Heart right ventricle (tissue), 16 donors: Measurements from ENCODE around the gene NEK7. TPM values are rescaled to one million over a fixed set of nuclear protein-coding genes. Genes with fewer than 3 reads are reported as not detected.

ENCODE experiments used
- ATAC-seq, 8 donors: fragments of 200-7000 bp; cut with Tn5 transposase; one replicate each; pipeline ENCODE4 v1.9.1; 2020; ENCODE audit warnings: mild to moderate bottlenecking in 8 of 8, moderate library complexity in 8 of 8, moderate number of reproducible peaks in 1 of 8
- DNase-seq, 2 donors: peaks; one replicate each; pipeline ENCODE4 v3.0.0-alpha.2; 2020
- H3K27ac ChIP-seq, 10 donors: fragments of 200-600 bp; sonication (generic) in 2 of 10; one replicate each; pipeline versions ENCODE4 v1.5.0 to v1.8.0; 2020 to 2022; ENCODE audit warnings: mild to moderate bottlenecking in 3 of 10
- H3K27me3 ChIP-seq, 7 donors: fragments of 200-600 bp; one replicate each; pipeline ENCODE4 v1.8.0; 2021 to 2022; ENCODE audit warnings: mild to moderate bottlenecking in 2 of 7
- H3K36me3 ChIP-seq, 9 donors: fragments of 200-600 bp; sonication (generic) in 1 of 9; one replicate each; pipeline versions ENCODE4 v1.5.0 to v1.8.0; 2020 to 2022; ENCODE audit warnings: mild to moderate bottlenecking in 2 of 9
- H3K4me1 ChIP-seq, 9 donors: fragments of 200-600 bp; sonication (generic) in 1 of 9; one replicate each; pipeline versions ENCODE4 v1.5.0 to v1.8.0; 2020 to 2022; ENCODE audit warnings: mild to moderate bottlenecking in 4 of 9
- H3K4me3 ChIP-seq, 10 donors: fragments of 200-600 bp; sonication (generic) in 2 of 10; one replicate each; pipeline versions ENCODE4 v1.5.0 to v1.8.0; 2020 to 2022; ENCODE audit warnings: mild to moderate bottlenecking in 7 of 10, moderate library complexity in 2 of 10
- H3K9me3 ChIP-seq, 11 donors: fragments of 200-600 bp in 10 of 11; sonication (generic) in 2 of 11; one replicate each; pipeline versions ENCODE4 v1.5.0 to v1.8.0; 2013 to 2022; ENCODE audit warnings: mild to moderate bottlenecking in 2 of 11, control low read depth in 1 of 11, moderate library complexity in 1 of 11
- WGBS, 2 donors: extraction: QIAGEN DNeasy Blood & Tissue Kit; methylation state at CpG; one replicate each; pipeline ENCODE4 v1.1.7; 2013; ENCODE audit warnings: inconsistent platforms in 1 of 2; 5-methylcytosine and 5-hydroxymethylcytosine counted together
- intact Hi-C, 10 donors: fragments of 100-400 bp; cut with DNase I; formaldehyde crosslinking; loops; one replicate each; pipeline versions ENCODE4 v1.11.1 to v1.14.2; 2022
- polyA plus RNA-seq, 2 donors: library from polyadenylated mRNA; stranded (reverse); fragments of 200-250 nt; gene quantifications; one replicate each; pipeline ENCODE4 v1.2.3, GENCODE V29; 2013
- total RNA-seq, 10 donors: library from RNA; stranded (reverse); fragmentation: NEBNext Ultra II Directional in 3 of 10; extraction: Animal tissue kit (Norgen Biotek cat#: 25700) in 3 of 10; gene quantifications; one replicate each; pipeline versions ENCODE4 v1.2.1 to v1.2.4, GENCODE V29; 2021 to 2023
- TF ChIP-seq, protein P1 (sequence below), 9 donors: fragments of 200-600 bp; sonication (generic) in 2 of 9; IDR thresholded peaks; one replicate each; pipeline versions ENCODE4 v1.5.0 to v1.8.0; 2021 to 2022; ENCODE audit warnings: antibody characterized with exemption in 9 of 9, mild to moderate bottlenecking in 5 of 9, moderate library complexity in 1 of 9
- donor health status: Arrhythmogenic right ventricular cardiomyopathy.
- donor health status: ischemic (EF 13 %, LVEDD 7.1; RV severe dilation, severe dysfunction).
- donor health status: healthy with polysubstance abuse.
- donor health status: DM: no; HTN: yes; CAD: no.
- donor health status: DM: no; HTN: no; CAD: no.
- donor health status: ischemic (EF 25% LVEDD 6.9; RV normal size, moderate dysfunction).
- donor health status: ischemic (EF 25% LVEDD 5.7; RV mildly dilated, moderate dysfunction).
- donor health status: healthy.
- donor health status: DM: yes; HTN: yes; CAD: no.
- donor health status: Ischemic cardiomyopathy.
- donor health status: ischemic (EF 35%, LVEDD 5.7; RV mildly dilated, moderate dysfunction).
- donor health status: nonischemic (EF 11% LVEDD 7.7; RV severe dilation, severe dysfunction).
- donor health status: DM: yes; HTN: yes; CAD: no.
- donor health status: PGD.
- donor health status: ischemic (EF 29% LVEDD 5.4; RV normal size, mild dysfunction).
- donor health status: nonischemic (EF 23%, LVEDD 6.1; RV moderate dilation, normal function).

NEK7 gene
- total and polyA plus RNA-seq, 12 donors = 57.3 to 279 (median 207) TPM

DNA sequence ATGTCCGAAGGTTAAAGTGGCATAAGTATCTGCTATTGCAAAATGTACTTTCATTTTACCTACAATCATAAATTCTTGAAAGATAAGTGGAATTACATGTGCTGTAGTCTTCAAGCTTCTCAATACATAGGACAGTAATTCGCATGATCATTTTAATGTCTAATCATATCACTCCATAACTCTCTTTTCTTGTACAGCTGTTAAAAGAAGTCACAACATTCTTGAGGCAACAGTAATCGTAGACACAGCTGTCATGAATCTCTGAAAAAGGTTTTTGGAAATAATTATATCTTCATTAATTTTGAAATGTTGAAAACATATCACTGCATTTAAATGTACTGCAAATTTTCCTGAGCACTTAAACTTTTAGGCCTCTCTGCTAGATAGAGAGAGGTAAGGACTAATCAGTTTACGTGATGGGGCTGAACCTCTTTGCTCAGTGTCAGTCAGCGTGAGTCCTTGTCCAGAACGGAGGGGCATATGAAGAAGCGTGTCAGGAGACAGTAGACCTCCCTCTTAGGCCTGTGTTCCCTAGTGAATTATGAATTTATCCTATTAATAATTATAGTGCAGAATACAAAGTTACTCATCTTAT lies 133.4 kb downstream of the NEK7 start:
- Histone ChIP-seq H3K27me3 (no peaks in the 10 kb centered on the region), H3K9me3 (peaks cover 0 to 4% (median 0%) of the 10 kb centered on the region in 11 donors), H3K27ac (peak overlapping the region in 2 of 10 donors; percentile 6 to 29), H3K36me3 (peaks cover 0 to 48% (median 0%) of the 10 kb centered on the region in 9 donors), H3K4me1 (peaks cover 0 to 35% (median 22%) of the 10 kb centered on the region in 9 donors), H3K4me3 (peak overlapping the region in 1 of 10 donors; percentile 3)
- DNase-seq (no peak), ATAC-seq (peak in 3 of 8 donors; percentile 56 to 64 (median 62))
- intact Hi-C loops = loop anchor here in 2 of 10 donors (10.0 kb wide), 2 partner anchors 135 to 205 kb away; partner anchors contain the start of gene NEK7 (in 1 of the 2)
- 72 to 75% methylated on average over 7 of the region's 7 CpGs for WGBS, 2 donors
- TF ChIP-seq, protein P1, sequence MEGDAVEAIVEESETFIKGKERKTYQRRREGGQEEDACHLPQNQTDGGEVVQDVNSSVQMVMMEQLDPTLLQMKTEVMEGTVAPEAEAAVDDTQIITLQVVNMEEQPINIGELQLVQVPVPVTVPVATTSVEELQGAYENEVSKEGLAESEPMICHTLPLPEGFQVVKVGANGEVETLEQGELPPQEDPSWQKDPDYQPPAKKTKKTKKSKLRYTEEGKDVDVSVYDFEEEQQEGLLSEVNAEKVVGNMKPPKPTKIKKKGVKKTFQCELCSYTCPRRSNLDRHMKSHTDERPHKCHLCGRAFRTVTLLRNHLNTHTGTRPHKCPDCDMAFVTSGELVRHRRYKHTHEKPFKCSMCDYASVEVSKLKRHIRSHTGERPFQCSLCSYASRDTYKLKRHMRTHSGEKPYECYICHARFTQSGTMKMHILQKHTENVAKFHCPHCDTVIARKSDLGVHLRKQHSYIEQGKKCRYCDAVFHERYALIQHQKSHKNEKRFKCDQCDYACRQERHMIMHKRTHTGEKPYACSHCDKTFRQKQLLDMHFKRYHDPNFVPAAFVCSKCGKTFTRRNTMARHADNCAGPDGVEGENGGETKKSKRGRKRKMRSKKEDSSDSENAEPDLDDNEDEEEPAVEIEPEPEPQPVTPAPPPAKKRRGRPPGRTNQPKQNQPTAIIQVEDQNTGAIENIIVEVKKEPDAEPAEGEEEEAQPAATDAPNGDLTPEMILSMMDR (IDR thresholded peaks at IDR 0.05) = no peak

DNA sequence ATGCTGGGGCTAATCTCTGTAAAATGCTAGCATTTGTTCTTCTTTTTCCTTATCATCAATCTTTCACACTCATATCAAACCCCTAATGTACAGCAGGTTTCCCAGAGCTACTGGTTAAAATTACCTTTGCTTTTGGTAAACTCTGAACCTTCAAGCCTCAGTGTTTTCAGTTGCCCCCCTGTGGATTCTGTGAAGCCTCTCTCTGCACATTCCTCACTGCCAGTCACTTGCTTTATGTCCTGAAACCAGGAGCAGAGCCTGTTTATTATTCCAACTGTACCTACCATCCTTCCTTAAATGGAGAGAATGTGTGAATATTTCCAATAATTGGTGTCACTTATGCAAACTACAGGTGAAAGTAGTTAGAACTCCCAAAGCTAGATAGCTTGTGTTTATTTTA lies 134.2 kb downstream of the NEK7 start:
- no peaks in the 10 kb centered on the region for H3K27me3 ChIP-seq
- peaks cover 0 to 52% (median 0%) of the 10 kb centered on the region in 9 donors for H3K36me3 ChIP-seq
- H3K9me3 ChIP-seq = peaks cover 0 to 4% (median 0%) of the 10 kb centered on the region in 11 donors
- H3K27ac ChIP-seq = peak overlapping the region in 3 of 10 donors; percentile 2 to 29 (median 3)
- H3K4me3 ChIP-seq = no peak overlapping the region
- TF ChIP-seq, protein P1 (IDR thresholded peaks at IDR 0.05) = peak in 1 of 9 donors; percentile 6
- no peak for DNase-seq
- peaks cover 0 to 35% (median 22%) of the 10 kb centered on the region in 9 donors for H3K4me1 ChIP-seq
- intact Hi-C loops = loop anchor here in 2 of 10 donors (10.0 kb wide), 2 partner anchors 136 to 206 kb away; partner anchors contain the start of gene NEK7 (in 1 of the 2)
- peak in 3 of 8 donors; percentile 35 to 60 (median 38) for ATAC-seq

GRCh38 chr1:198291924-198292323 lies 135.1 kb downstream of the NEK7 start:
- TF ChIP-seq, protein P1 (IDR thresholded peaks at IDR 0.05) = no peak
- Histone ChIP-seq H3K4me3 (no peak overlapping the region), H3K36me3 (peaks cover 0 to 50% (median 0%) of the 10 kb centered on the region in 9 donors), H3K9me3 (peaks cover 0 to under 1% (median 0%) of the 10 kb centered on the region in 11 donors), H3K27me3 (no peaks in the 10 kb centered on the region), H3K4me1 (peaks cover 0 to 41% (median 22%) of the 10 kb centered on the region in 9 donors), H3K27ac (no peak overlapping the region)
- DNase-seq (no peak), ATAC-seq (no peak)
- intact Hi-C loops = loop anchor here in 2 of 10 donors (10.0 kb wide), 2 partner anchors 137 to 207 kb away; partner anchors contain the start of gene NEK7 (in 1 of the 2)

DNA sequence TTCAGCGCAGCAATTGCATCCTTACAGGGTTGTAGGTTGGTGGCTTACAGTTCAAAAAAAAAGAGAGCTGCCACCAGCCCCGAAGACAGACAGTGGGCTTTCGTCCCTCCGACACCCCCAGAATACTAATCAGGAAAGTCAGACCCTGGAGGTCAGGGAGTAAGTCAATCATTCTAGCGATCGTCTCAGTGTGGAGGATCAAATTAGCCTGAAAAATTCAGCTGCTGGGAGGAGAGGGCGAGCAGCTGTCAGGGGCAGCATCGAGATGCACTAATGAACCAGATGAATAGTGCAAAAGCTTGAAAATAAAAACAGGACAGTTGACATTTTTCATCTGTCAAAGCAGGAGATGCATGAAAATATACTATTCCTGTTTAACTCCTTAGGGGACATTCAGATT lies 138.4 kb downstream of the NEK7 start:
- H3K36me3 ChIP-seq = peaks cover 0 to 74% (median 0%) of the 10 kb centered on the region in 9 donors
- H3K9me3 ChIP-seq = no peaks in the 10 kb centered on the region
- no peak for ATAC-seq
- TF ChIP-seq, protein P1 (IDR thresholded peaks at IDR 0.05) = no peak
- H3K27ac ChIP-seq = no peak overlapping the region
- no peak overlapping the region for H3K4me3 ChIP-seq
- H3K4me1 ChIP-seq = peaks cover 0 to 24% (median 6%) of the 10 kb centered on the region in 9 donors
- intact Hi-C loops = loop anchor here in 2 of 10 donors (10.0 kb wide), 2 partner anchors 140 to 210 kb away; partner anchors contain the start of gene NEK7 (in 1 of the 2)
- no peak for DNase-seq
- 69 to 79% methylated on average over 8 of the region's 8 CpGs for WGBS, 2 donors
- H3K27me3 ChIP-seq = no peaks in the 10 kb centered on the region
